Right lobe of liver (tissue), 6 donors: ENCODE data around the gene NUDT5. TPM values are rescaled to one million over a fixed set of nuclear protein-coding genes. Genes with fewer than 3 reads are reported as not detected.

Experiments used
- ATAC-seq, 4 donors: fragments of 200-7000 bp; cut with Tn5 transposase; one replicate each; pipeline ENCODE4 v1.9.1; 2020; ENCODE audit warnings: mild to moderate bottlenecking in 4 of 4, moderate library complexity in 4 of 4
- DNase-seq, 3 donors: peaks; one replicate each; pipeline ENCODE4 v3.0.0-alpha.2; 2020
- H3K27ac ChIP-seq, 3 donors: fragments of 200-600 bp; one replicate each; pipeline ENCODE4 v1.8.0; 2022
- H3K27me3 ChIP-seq, 2 donors: fragments of 200-600 bp; one replicate each; pipeline ENCODE4 v1.8.0; 2022
- H3K36me3 ChIP-seq, 4 donors: fragments of 200-600 bp; sonication (generic) in 1 of 4; one replicate each; pipeline versions ENCODE4 v1.5.1 to v1.8.0; 2017 to 2022; ENCODE audit warnings: control low read depth in 1 of 4
- H3K4me1 ChIP-seq, 4 donors: fragments of 200-600 bp; sonication (generic) in 1 of 4; one replicate each; pipeline versions ENCODE4 v1.5.1 to v1.8.0; 2017 to 2022; ENCODE audit warnings: control low read depth in 1 of 4
- H3K4me3 ChIP-seq, 3 donors: fragments of 200-600 bp; one replicate each; pipeline ENCODE4 v1.8.0; 2022
- H3K9me3 ChIP-seq, 4 donors: fragments of 200-600 bp; sonication (generic) in 1 of 4; one replicate each; pipeline versions ENCODE4 v1.5.1 to v1.8.0; 2017 to 2022; ENCODE audit warnings: control low read depth in 1 of 4
- CTCF ChIP-seq, 4 donors: fragments of 200-600 bp in 3 of 4; fragments of 450-650 bp in 1 of 4; IDR thresholded peaks; one replicate each; pipeline versions ENCODE4 v1.5.1 to v1.8.0; 2016 to 2022; ENCODE audit warnings: antibody characterized with exemption in 4 of 4, mild to moderate bottlenecking in 2 of 4
- POLR2A ChIP-seq: fragments of 450-650 bp; IDR thresholded peaks from one replicate; pipeline ENCODE4 v1.6.1; 2017; ENCODE audit warnings: antibody characterized with exemption, mild to moderate bottlenecking
- WGBS: methylation state at CpG from one replicate; pipeline ENCODE4 v1.1.6; 2018; ENCODE audit warnings: low coverage, low lambda C conversion rate; ENCODE audit not compliant: insufficient coverage; ENCODE audit errors: missing lambda C conversion rate; 5-methylcytosine and 5-hydroxymethylcytosine counted together
- intact Hi-C, 2 donors: fragments of 100-400 bp; cut with DNase I; formaldehyde crosslinking; loops; one replicate each; pipeline versions ENCODE4 v1.11.2 to v1.14.1; 2022
- total RNA-seq, 6 experiments: library from RNA; depleted of rRNA in 2 of 6; stranded (reverse); fragments of >200 nt in 2 of 6; fragmentation: NEBNext Ultra II Directional in 3 of 6; extraction: Animal tissue kit (Norgen Biotek cat#: 25700) in 3 of 6; gene quantifications; one replicate each; pipeline versions ENCODE4 v1.1.0 to v1.2.4, GENCODE V29; 2016 to 2023
- donor health status: DM: no; HTN: yes; CAD: no.
- donor health status: DM: no; HTN: no; CAD: no.
- donor health status: DM: no; HTN: no; CAD: no.
- donor health status: DM: no; HTN: yes; CAD: no.
- donor health status: DM: no; HTN: yes; CAD: no.

Gene NUDT5
- total RNA-seq, 6 experiments from 2014 or later, result 48.6 to 64.3 (median 55.8) TPM

- no peak overlapping the region for H3K4me3 ChIP-seq
- no peaks in the 10 kb centered on the region for H3K9me3 ChIP-seq
- H3K27ac ChIP-seq, result no peak overlapping the region
- WGBS, result 59% methylated on average over 4 of the region's 4 CpGs
- intact Hi-C loops, result no loop called here
- peaks cover 0 to 68% (median 21%) of the 10 kb centered on the region in 4 donors for H3K36me3 ChIP-seq
- H3K27me3 ChIP-seq, result no peaks in the 10 kb centered on the region
- H3K4me1 ChIP-seq, result peaks cover 0 to 5% (median 0%) of the 10 kb centered on the region in 4 donors
- ATAC-seq, result no peak
- TF ChIP-seq CTCF (IDR thresholded peaks at IDR 0.05) (no peak), POLR2A (no peak)
- no peak for DNase-seq
These were observed 18.4 kb upstream of the NUDT5 start for GRCh38 chr10:12214093-12214492.

GRCh38 chr10:12213621-12214020, 17.9 kb upstream of the NUDT5 start:
- no peak overlapping the region for H3K4me3 ChIP-seq

DNA sequence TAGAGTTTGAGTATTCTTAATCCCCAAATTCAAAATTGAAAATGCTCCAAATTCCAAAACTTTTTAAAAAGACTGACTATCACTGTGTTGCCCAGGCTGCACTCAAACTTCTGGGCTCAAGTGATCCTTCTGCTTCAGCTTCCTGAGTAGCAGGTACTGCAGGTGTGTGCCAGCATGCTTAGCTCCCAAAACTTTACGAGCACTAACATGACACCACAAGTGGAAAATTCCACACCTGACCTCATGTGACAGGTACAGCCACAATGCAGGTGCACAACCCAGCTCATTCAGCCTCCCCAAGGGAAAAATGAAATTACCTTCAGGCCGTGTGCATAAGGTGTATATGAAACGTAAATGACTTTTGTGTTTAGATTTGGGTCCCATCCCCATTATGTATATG, 16.8 kb upstream of the NUDT5 start:
- H3K9me3 ChIP-seq, result no peaks in the 10 kb centered on the region
- H3K27me3 ChIP-seq, result no peaks in the 10 kb centered on the region
- ATAC-seq (no peak), DNase-seq (no peak)
- WGBS, result 78% methylated on average over 2 of the region's 3 CpGs
- no peak overlapping the region for H3K4me3 ChIP-seq
- intact Hi-C loops, result no loop called here
- TF ChIP-seq CTCF (IDR thresholded peaks at IDR 0.05), result no peak
- no peak for TF ChIP-seq POLR2A
- H3K36me3 ChIP-seq, result peaks cover 0 to 60% (median 12%) of the 10 kb centered on the region in 4 donors
- peaks cover 0 to 5% (median 0%) of the 10 kb centered on the region in 4 donors for H3K4me1 ChIP-seq
- no peak overlapping the region for H3K27ac ChIP-seq

More at GRCh38 chr10:12213621-12214020, 17.9 kb upstream of the NUDT5 start:
- no peak for ATAC-seq
- no peaks in the 10 kb centered on the region for H3K9me3 ChIP-seq
- peaks cover 0 to 5% (median 0%) of the 10 kb centered on the region in 4 donors for H3K4me1 ChIP-seq
- WGBS, result 59% methylated on average over 3 of the region's 3 CpGs
- H3K27ac ChIP-seq, result no peak overlapping the region
- intact Hi-C loops, result no loop called here
- no peak for TF ChIP-seq CTCF (IDR thresholded peaks at IDR 0.05)
- TF ChIP-seq POLR2A, result no peak
- DNase-seq, result no peak
- no peaks in the 10 kb centered on the region for H3K27me3 ChIP-seq
- H3K36me3 ChIP-seq, result peaks cover 0 to 67% (median 19%) of the 10 kb centered on the region in 4 donors

DNA sequence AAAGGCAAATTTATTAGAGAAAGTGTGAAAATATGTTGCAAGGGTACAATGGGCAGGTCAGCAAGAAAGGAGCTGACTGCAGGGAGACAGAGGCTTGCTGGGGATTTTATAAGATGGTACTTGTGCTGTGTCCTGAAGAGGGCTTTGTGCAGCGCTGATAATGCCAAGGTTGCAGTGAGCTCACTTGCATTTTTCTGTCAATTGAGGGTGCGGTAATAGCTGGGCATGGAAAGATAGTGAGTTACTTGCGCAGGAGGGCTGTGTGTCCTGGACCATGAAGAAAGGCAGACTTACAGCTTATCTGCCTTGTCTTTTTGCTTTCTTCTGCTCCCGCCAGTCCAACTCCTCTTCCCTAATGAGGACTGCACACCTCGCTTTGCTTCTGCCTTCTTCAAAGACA, 12.8 kb upstream of the NUDT5 start:
- DNase-seq (no peak), ATAC-seq (no peak)
- WGBS, result 100% methylated on average over 2 of the region's 5 CpGs
- Histone ChIP-seq H3K4me3 (no peak overlapping the region), H3K4me1 (no peaks in the 10 kb centered on the region), H3K27ac (no peak overlapping the region), H3K36me3 (peaks cover 4 to 46% (median 11%) of the 10 kb centered on the region in 4 donors), H3K9me3 (no peaks in the 10 kb centered on the region), H3K27me3 (no peaks in the 10 kb centered on the region)
- intact Hi-C loops, result no loop called here
- TF ChIP-seq CTCF (IDR thresholded peaks at IDR 0.05) (no peak), POLR2A (no peak)

DNA sequence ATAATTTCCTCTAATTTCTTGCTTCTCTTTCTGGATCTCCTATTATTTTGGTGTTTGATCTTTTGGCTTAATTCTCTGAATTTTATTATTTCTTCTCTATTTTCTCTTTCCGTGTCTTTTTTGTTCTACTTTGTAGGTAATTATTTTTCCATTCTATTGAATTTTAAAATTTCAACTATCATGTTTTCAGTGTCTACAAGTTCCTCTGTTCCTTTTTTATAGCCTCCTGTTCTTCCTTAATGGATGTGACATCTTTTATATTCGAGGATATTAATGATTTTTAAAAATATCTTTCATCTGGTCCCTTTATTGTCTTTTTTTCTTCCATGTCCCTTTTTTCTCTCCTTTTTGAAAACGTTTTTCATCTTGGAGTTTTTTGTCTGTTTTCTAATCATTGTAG, 11.4 kb upstream of the NUDT5 start:
- H3K27me3 ChIP-seq, result no peaks in the 10 kb centered on the region
- H3K36me3 ChIP-seq, result peaks cover 6 to 48% (median 11%) of the 10 kb centered on the region in 4 donors
- ATAC-seq (no peak), DNase-seq (no peak)
- no peaks in the 10 kb centered on the region for H3K9me3 ChIP-seq
- TF ChIP-seq CTCF (IDR thresholded peaks at IDR 0.05), result no peak
- no peak for TF ChIP-seq POLR2A
- H3K4me1 ChIP-seq, result no peaks in the 10 kb centered on the region
- intact Hi-C loops, result no loop called here
- 79% methylated on average over 3 of the region's 3 CpGs for WGBS
- H3K4me3 ChIP-seq, result no peak overlapping the region
- no peak overlapping the region for H3K27ac ChIP-seq
